HCT116 (cell line): ENCODE results near the gene PIAS3.

ENCODE experiments used
- CEBPB ChIP-seq: IDR thresholded peaks from 2 replicates; pipeline ENCODE4 v1.6.1; 2012; ENCODE audit warnings: low read depth
- CTCF ChIP-seq, 3 experiments: fragments of 200-600 bp in 1 of 3; sonication (generic) in 1 of 3; IDR thresholded peaks in 2 of 3; conservative IDR thresholded peaks in 1 of 3; 2 replicates each; pipeline ENCODE4 v1.5.1; 2012 to 2017; ENCODE audit warnings: low read depth in 2 of 3, low read length in 2 of 3, antibody characterized with exemption in 1 of 3, borderline replicate concordance in 1 of 3, control low read depth in 1 of 3, mild to moderate bottlenecking in 1 of 3, mixed read lengths in 1 of 3, mixed run types in 1 of 3, moderate library complexity in 1 of 3; ENCODE audit not compliant: insufficient read depth in 1 of 3
- JUND ChIP-seq: IDR thresholded peaks from 2 replicates; pipeline ENCODE4 v1.6.1; 2012
- POLR2A ChIP-seq: IDR thresholded peaks from 2 replicates; pipeline ENCODE4 v1.7.0; 2011; ENCODE audit warnings: borderline replicate concordance; ENCODE audit not compliant: insufficient read depth, insufficient read length; ENCODE audit errors: extremely low read depth
- POLR2AphosphoS5 ChIP-seq: IDR thresholded peaks from 2 replicates; pipeline ENCODE4 v1.6.1; 2011; ENCODE audit warnings: mild to moderate bottlenecking, low read depth, low read length, moderate library complexity
- RAD21 ChIP-seq: IDR thresholded peaks from 2 replicates; pipeline ENCODE4 v1.6.1; 2012; ENCODE audit warnings: low read depth, mild to moderate bottlenecking
- REST ChIP-seq: IDR thresholded peaks from 2 replicates; pipeline ENCODE4 v1.6.1; 2012; ENCODE audit warnings: low read depth
- YY1 ChIP-seq: IDR thresholded peaks from 2 replicates; pipeline ENCODE4 v1.6.1; 2011; ENCODE audit warnings: low read length, low read depth, moderate library complexity, mild to moderate bottlenecking; ENCODE audit not compliant: insufficient replicate concordance; ENCODE audit errors: extremely low read depth
- ZBTB33 ChIP-seq: IDR thresholded peaks from 2 replicates; pipeline ENCODE4 v1.6.1; 2011; ENCODE audit warnings: mild to moderate bottlenecking, low read length, moderate library complexity; ENCODE audit not compliant: insufficient replicate concordance; ENCODE audit errors: extremely low read depth
- ZNF274 ChIP-seq: fragments of 200-500 bp; sonication (Bioruptor generic); IDR thresholded peaks from 2 replicates; pipeline ENCODE4 v1.6.1; 2014; ENCODE audit warnings: mild to moderate bottlenecking, low read depth, low read length, inconsistent platforms

- TF ChIP-seq CTCF (IDR thresholded peaks at IDR 0.05 in 2 of 3, conservative IDR thresholded peaks at IDR 0.05 in 1 of 3; ENCODE audit: borderline replicate concordance in 1 of 3, insufficient read depth in 1 of 3, low read depth in 2 of 3, low read length in 2 of 3) (no peak), ZBTB33 (no peak), RAD21 (no peak), POLR2AphosphoS5 (no peak), JUND (no peak), ZNF274 (no peak), YY1 (no peak), REST (no peak), CEBPB (no peak), POLR2A (no peak)
These were observed 19.1 kb upstream of the PIAS3 start for GRCh38 chr1:145877923-145878486.
